ENCODE measurements around the gene TGFBR2. TPM values are rescaled to one million over a fixed set of nuclear protein-coding genes. Genes with fewer than 3 reads are reported as not detected.
"Not testable (repeated sequence)": the region's sequence is repeated elsewhere in the genome, so short reads cannot be mapped to it uniquely, and the experiment has no call there.

TGFBR2 gene
- total RNA-seq, 6 donors from 2014 or later, result 82.8 to 385 (median 285) TPM

DNA sequence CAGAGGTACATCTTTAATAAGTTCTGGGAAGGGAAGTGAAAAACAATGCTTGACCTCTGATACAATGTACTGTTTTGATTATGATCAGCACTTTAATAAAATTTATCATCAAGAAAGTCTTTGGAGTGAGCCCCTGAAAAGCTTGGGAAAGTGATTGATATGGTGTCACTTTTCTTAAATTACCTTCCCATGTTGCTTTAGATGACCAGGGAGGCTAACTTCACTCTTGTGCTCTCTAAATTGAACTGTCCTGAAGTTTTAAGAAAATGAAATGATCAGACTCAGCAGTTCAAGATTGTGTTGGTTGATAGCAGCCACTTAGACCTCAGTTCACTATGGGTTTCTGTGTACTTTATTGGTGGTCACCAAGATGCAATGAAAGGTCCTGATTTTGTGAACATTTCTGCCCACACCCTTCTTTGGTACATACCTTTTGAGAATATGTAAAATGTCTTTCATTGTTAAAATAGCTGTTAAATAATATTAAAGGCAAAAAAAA is 15.7 kb downstream of the TGFBR2 start:
- Histone ChIP-seq H3K9me3 (no peaks in the 10 kb centered on the region), H3K36me3 (peaks cover 0 to 21% (median 4%) of the 10 kb centered on the region in 4 donors), H3K4me3 (no peak overlapping the region), H3K27me3 (no peaks in the 10 kb centered on the region), H3K27ac (peak overlapping the region in 3 of 4 donors; percentile 43 to 65 (median 63)), H3K4me1 (peaks cover 71 to 94% (median 84%) of the 10 kb centered on the region in 4 donors)
- TF ChIP-seq EP300 (IDR thresholded peaks at IDR 0.05), result no peak
- TF ChIP-seq POLR2A (IDR thresholded peaks at IDR 0.05), result no peak
- no peak for TF ChIP-seq POLR2AphosphoS5 (IDR thresholded peaks at IDR 0.05)
- TF ChIP-seq, protein P1, sequence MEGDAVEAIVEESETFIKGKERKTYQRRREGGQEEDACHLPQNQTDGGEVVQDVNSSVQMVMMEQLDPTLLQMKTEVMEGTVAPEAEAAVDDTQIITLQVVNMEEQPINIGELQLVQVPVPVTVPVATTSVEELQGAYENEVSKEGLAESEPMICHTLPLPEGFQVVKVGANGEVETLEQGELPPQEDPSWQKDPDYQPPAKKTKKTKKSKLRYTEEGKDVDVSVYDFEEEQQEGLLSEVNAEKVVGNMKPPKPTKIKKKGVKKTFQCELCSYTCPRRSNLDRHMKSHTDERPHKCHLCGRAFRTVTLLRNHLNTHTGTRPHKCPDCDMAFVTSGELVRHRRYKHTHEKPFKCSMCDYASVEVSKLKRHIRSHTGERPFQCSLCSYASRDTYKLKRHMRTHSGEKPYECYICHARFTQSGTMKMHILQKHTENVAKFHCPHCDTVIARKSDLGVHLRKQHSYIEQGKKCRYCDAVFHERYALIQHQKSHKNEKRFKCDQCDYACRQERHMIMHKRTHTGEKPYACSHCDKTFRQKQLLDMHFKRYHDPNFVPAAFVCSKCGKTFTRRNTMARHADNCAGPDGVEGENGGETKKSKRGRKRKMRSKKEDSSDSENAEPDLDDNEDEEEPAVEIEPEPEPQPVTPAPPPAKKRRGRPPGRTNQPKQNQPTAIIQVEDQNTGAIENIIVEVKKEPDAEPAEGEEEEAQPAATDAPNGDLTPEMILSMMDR (IDR thresholded peaks at IDR 0.05), result no peak
- ATAC-seq (ENCODE audit: low FRiP score in 2 of 2) (no peak), DNase-seq (no peak)

DNA sequence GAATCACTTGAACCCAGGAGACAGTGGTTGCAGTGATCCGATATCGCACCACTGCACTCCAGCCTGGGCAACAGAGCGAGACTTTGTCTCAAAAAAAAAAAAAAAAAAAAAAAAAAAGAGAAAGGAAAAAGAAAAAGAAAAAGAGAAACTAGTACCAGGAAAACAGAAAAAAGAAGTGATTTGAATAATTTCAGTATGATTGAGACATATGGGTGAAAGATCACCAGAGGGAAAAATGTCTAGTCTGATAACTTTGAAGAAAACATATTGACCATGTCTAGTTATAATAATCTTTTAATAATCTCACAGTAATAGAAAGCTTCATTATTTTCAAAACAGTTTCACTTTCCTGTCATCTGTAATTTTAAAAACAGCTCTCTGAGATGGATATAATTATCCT is 16.4 kb downstream of the TGFBR2 start:
- Histone ChIP-seq H3K27me3 (no peaks in the 10 kb centered on the region), H3K4me1 (peaks cover 77 to 94% (median 84%) of the 10 kb centered on the region in 4 donors), H3K4me3 (no peak overlapping the region), H3K27ac (peak overlapping the region in 3 of 4 donors; percentile 43 to 65 (median 63)), H3K9me3 (no peaks in the 10 kb centered on the region), H3K36me3 (peaks cover 0 to 24% (median 4%) of the 10 kb centered on the region in 4 donors)
- no peak for TF ChIP-seq POLR2AphosphoS5 (IDR thresholded peaks at IDR 0.05)
- TF ChIP-seq POLR2A (IDR thresholded peaks at IDR 0.05), result no peak
- TF ChIP-seq, protein P1 (IDR thresholded peaks at IDR 0.05), result no peak
- no peak for TF ChIP-seq EP300 (IDR thresholded peaks at IDR 0.05)
- 81 to 84% methylated on average over 3 of the region's 3 CpGs for WGBS, 2 donors
- no peak for ATAC-seq (ENCODE audit: low FRiP score in 2 of 2)
- no peak for DNase-seq

DNA sequence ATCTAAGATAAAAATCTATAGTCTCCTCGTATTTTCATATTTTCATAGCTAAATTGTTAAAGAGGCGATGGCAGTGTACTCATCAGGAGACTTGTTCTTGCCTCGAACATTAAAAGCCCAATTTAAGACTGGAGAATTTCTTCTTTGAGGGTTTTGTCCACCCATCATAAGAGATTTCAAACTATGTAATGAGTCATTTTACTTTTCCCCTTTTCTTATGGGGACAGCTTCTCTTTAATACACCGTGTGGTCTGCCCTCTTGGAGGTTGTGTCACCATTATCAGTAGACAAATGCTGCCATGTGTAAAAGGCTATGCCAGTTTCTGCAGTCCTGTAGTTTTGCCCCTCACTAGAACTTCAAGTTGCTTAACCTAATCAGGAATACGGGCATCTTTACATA is 16.9 kb downstream of the TGFBR2 start:
- no peak for ATAC-seq (ENCODE audit: low FRiP score in 2 of 2)
- no peak overlapping the region for H3K4me3 ChIP-seq
- no peaks in the 10 kb centered on the region for H3K27me3 ChIP-seq
- 70 to 75% methylated on average over 5 of the region's 5 CpGs for WGBS, 2 donors
- DNase-seq, result no peak
- peak overlapping the region in 2 of 4 donors; percentile 4 to 27 for H3K27ac ChIP-seq
- no peaks in the 10 kb centered on the region for H3K9me3 ChIP-seq
- H3K4me1 ChIP-seq, result peaks cover 76 to 93% (median 87%) of the 10 kb centered on the region in 4 donors
- peaks cover 0 to 23% (median 4%) of the 10 kb centered on the region in 4 donors for H3K36me3 ChIP-seq
- TF ChIP-seq EP300 (IDR thresholded peaks at IDR 0.05), result no peak
- no peak for TF ChIP-seq POLR2A (IDR thresholded peaks at IDR 0.05)
- TF ChIP-seq, protein P1 (IDR thresholded peaks at IDR 0.05), result no peak
- no peak for TF ChIP-seq POLR2AphosphoS5 (IDR thresholded peaks at IDR 0.05)

DNA sequence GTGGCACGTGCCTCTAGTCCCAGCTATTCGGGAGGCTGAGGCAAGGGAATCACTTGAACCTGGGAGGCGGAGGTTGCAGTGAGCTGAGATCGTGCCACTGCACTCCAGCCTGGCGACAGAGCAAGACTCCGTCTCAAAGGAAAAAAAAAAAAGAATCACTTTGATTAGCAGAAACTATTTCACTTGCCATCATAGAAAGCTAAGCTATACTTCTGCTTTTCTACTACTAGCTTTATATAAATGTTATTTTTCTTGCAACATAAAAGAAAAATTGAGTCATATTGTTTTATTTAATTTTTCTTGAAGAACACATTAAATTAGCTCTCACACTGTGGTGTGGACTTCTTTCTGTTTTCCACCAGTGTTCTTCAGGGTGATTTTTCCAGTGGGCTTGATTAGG is 18.1 kb downstream of the TGFBR2 start:
- not testable (repeated sequence) for H3K9me3 ChIP-seq; H3K4me3 ChIP-seq; DNase-seq; ATAC-seq (ENCODE audit: low FRiP score in 2 of 2); H3K27me3 ChIP-seq
- Histone ChIP-seq H3K27ac (peak overlapping the region in 2 of 4 donors; percentile 16 to 19), H3K4me1 (peaks cover 83 to 94% (median 89%) of the 10 kb centered on the region in 4 donors), H3K36me3 (peaks cover 0 to 23% (median 2%) of the 10 kb centered on the region in 4 donors)
- 78 to 84% methylated on average over 6 of the region's 6 CpGs for WGBS, 2 donors

DNA sequence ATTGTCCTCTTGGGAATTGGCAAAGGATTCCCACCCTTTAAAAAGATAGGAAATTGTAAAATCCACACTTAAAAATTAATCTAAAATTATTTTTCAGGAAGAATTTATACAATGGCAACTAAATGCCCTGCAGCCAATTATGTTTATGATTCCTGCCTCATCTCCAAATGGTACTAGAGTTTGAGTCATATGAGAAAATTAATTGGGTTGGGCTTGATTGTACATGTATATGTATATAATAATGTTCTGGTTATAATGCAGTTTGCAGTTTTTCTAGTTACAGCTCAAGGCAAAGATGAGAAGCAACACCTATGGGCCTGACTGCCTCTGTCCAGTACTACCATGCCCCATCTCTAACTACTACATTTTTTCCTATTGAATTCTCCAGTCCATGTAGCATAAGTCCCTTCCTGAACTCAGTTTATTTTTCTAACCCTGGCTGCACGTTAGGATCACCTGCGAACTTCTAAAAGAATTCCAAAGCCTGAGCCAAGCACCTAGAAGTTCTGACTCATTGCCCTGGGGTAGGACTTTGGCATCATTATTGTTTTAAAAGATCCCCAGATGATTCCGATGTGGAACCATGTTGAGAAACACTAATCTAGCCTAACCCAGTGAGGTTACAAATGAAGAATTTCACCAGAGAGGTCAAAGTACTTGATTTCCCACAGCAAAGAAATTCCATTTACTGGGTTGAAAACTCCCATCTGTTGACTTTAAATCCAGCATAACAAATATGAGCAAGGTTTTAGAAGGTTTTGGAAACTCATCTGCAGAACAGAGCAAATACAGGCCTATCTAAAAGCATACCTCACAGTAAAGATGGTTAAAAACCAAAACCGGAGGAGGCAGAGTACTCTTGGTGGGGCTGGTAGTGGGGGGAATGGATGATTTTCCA is 19.4 kb downstream of the TGFBR2 start:
- no peak overlapping the region for H3K4me3 ChIP-seq
- peaks cover 0 to 23% (median 2%) of the 10 kb centered on the region in 4 donors for H3K36me3 ChIP-seq
- no peaks in the 10 kb centered on the region for H3K9me3 ChIP-seq
- H3K27me3 ChIP-seq, result no peaks in the 10 kb centered on the region
- DNase-seq (no peak), ATAC-seq (ENCODE audit: low FRiP score in 2 of 2) (no peak)
- 76 to 77% methylated on average over 4 of the region's 4 CpGs for WGBS, 2 donors
- peak overlapping the region in 3 of 4 donors; percentile 23 to 81 (median 62) for H3K27ac ChIP-seq
- H3K4me1 ChIP-seq, result peaks cover 90 to 96% (median 92%) of the 10 kb centered on the region in 4 donors
- TF ChIP-seq, protein P1 (IDR thresholded peaks at IDR 0.05), result no peak
- TF ChIP-seq POLR2A (IDR thresholded peaks at IDR 0.05) (no peak), EP300 (IDR thresholded peaks at IDR 0.05) (no peak), POLR2AphosphoS5 (IDR thresholded peaks at IDR 0.05) (no peak)
